ENCODE results near the gene ACADS.

ACADS gene

GRCh38 chr12:120738252-120739030, 12.8 kb downstream of the ACADS start:
- DNase-seq (ENCODE audit: extremely low spot score): no peak
- no peak for TF ChIP-seq CTCF (IDR thresholded peaks at IDR 0.05; ENCODE audit: control extremely low read depth, extremely low read depth, low read depth, missing control alignments)
- ChIA-PET CTCF (interaction anchor here (1.0 to 1.8 kb wide), 4 partner anchors 10 to 358 kb away, joined by 3 to 5 read pairs (median 4); no protein-coding TSS in a partner anchor), POLR2A (no interaction called here)

- DNase-seq (ENCODE audit: extremely low spot score): no peak
- CTCF ChIA-PET: interaction anchor here (1.0 to 1.8 kb wide), 4 partner anchors 9 to 357 kb away, joined by 3 to 5 read pairs (median 4); no protein-coding TSS in a partner anchor
- TF ChIP-seq CTCF (IDR thresholded peaks at IDR 0.05; ENCODE audit: control extremely low read depth, extremely low read depth, low read depth, missing control alignments): no peak
- POLR2A ChIA-PET: no interaction called here
Measured at GRCh38 chr12:120739031-120739762, 13.6 kb downstream of the ACADS start.

- ChIA-PET POLR2A (no interaction called here), CTCF (interaction anchor here (1.4 to 1.8 kb wide), 2 partner anchors 11 to 91 kb away, joined by 4 to 5 read pairs; no protein-coding TSS in a partner anchor)
- no peak for TF ChIP-seq CTCF (IDR thresholded peaks at IDR 0.05; ENCODE audit: control extremely low read depth, extremely low read depth, low read depth, missing control alignments)
- DNase-seq (ENCODE audit: extremely low spot score): no peak
Measured at GRCh38 chr12:120739821-120740613, 14.4 kb downstream of the ACADS start.

- ChIA-PET CTCF (no interaction called here), POLR2A (no interaction called here)
- no peak for TF ChIP-seq CTCF (IDR thresholded peaks at IDR 0.05; ENCODE audit: control extremely low read depth, extremely low read depth, low read depth, missing control alignments)
Measured at GRCh38 chr12:120740871-120741270, 15.2 kb downstream of the ACADS start.

GRCh38 chr12:120741476-120742421, 16.1 kb downstream of the ACADS start:
- DNase-seq (ENCODE audit: extremely low spot score): no peak
- ChIA-PET CTCF (no interaction called here), POLR2A (interaction anchor here (0.5 kb wide), 1 partner anchor 27 kb away, joined by 5 read pairs; no protein-coding TSS in a partner anchor)
- TF ChIP-seq CTCF (IDR thresholded peaks at IDR 0.05; ENCODE audit: control extremely low read depth, extremely low read depth, low read depth, missing control alignments): no peak

More at GRCh38 chr12:120740871-120741270, 15.2 kb downstream of the ACADS start:
- DNase-seq (ENCODE audit: extremely low spot score): no peak

All from GM10248 (cell line).